Panc1 (cell line): ENCODE measurements around the gene MACROD2. TPM values are rescaled to one million over a fixed set of nuclear protein-coding genes. Genes with fewer than 3 reads are reported as not detected.

ENCODE experiments used
- ATAC-seq: fragments of 200-7000 bp; cut with Tn5 transposase; 2 replicates; pipeline ENCODE4 v1.9.1; 2020; ENCODE audit warnings: mild to moderate bottlenecking, moderate library complexity
- BruUV-seq: library from RNA; stranded (reverse); fragments of 400-500 nt; replicated peaks from 2 replicates; lab custom pipeline; 2021; lab: Mats Ljungman, UMichigan
- CTCF ChIA-PET: fragments of 300-600 bp; sonication (Branson Sonifier 250); formaldehyde crosslinking; loops from one replicate; lab custom pipeline; 2022; ENCODE audit warnings: antibody characterized with exemption; lab: Charles Lee
- POLR2A ChIA-PET: fragments of 300-600 bp; sonication (Branson Sonifier 250); formaldehyde crosslinking; loops from one replicate; lab custom pipeline; 2022; ENCODE audit warnings: antibody characterized with exemption; lab: Charles Lee
- DNase-seq: peaks from one replicate; pipeline ENCODE4 v3.0.0-alpha.2; 2010; ENCODE audit warnings: low read depth, low spot score
- H3K27ac ChIP-seq: 2 replicates; pipeline ENCODE4 v1.5.1; 2011; ENCODE audit warnings: mild to moderate bottlenecking, low read length, inconsistent platforms
- H3K27me3 ChIP-seq: fragments of 200-500 bp; sonication (Bioruptor generic); 2 replicates; pipeline ENCODE4 v1.6.0; 2014; ENCODE audit warnings: low read length, inconsistent platforms; ENCODE audit not compliant: control insufficient read depth, insufficient read depth
- H3K36me3 ChIP-seq: fragments of 200-500 bp; sonication (Bioruptor generic); 2 replicates; pipeline ENCODE4 v1.5.1; 2014; ENCODE audit warnings: inconsistent platforms, mild to moderate bottlenecking, low read length, moderate library complexity; ENCODE audit not compliant: control insufficient read depth, insufficient read depth
- H3K4me1 ChIP-seq: 2 replicates; pipeline ENCODE4 v1.5.1; 2011; ENCODE audit warnings: inconsistent platforms, mild to moderate bottlenecking, low read length, moderate library complexity; ENCODE audit not compliant: control insufficient read depth, insufficient read depth
- H3K4me3 ChIP-seq, 2 experiments: 2 replicates each; pipeline ENCODE4 v1.5.1; 2011 to 2012; ENCODE audit warnings: low read depth in 2 of 2, low read length in 2 of 2, mild to moderate bottlenecking in 2 of 2, inconsistent platforms in 1 of 2, moderate library complexity in 1 of 2
- H3K9me3 ChIP-seq: fragments of 200-500 bp; sonication (Bioruptor generic); 2 replicates; pipeline ENCODE4 v1.5.1; 2014; ENCODE audit warnings: low read depth, mild to moderate bottlenecking, inconsistent platforms, low read length, moderate library complexity; ENCODE audit not compliant: control insufficient read depth, insufficient read depth
- CTCF ChIP-seq: fragments of 450-650 bp; IDR thresholded peaks from 2 replicates; pipeline ENCODE4 v1.5.1; 2017; ENCODE audit warnings: mild to moderate bottlenecking
- POLR2AphosphoS5 ChIP-seq: IDR thresholded peaks from 2 replicates; pipeline ENCODE4 v1.6.1; 2012; ENCODE audit warnings: mild to moderate bottlenecking, low read depth, low read length, moderate library complexity
- REST ChIP-seq, 2 experiments: IDR thresholded peaks; 2 replicates each; pipeline ENCODE4 v1.6.1; 2011 to 2012; ENCODE audit warnings: low read depth in 2 of 2, control low read depth in 1 of 2, low read length in 1 of 2, mild to moderate bottlenecking in 1 of 2, moderate library complexity in 1 of 2; ENCODE audit not compliant: insufficient read depth in 1 of 2
- SIN3A ChIP-seq: IDR thresholded peaks from 2 replicates; pipeline ENCODE4 v1.6.1; 2012; ENCODE audit warnings: low read depth, mild to moderate bottlenecking, low read length, moderate library complexity, borderline replicate concordance; ENCODE audit not compliant: insufficient read depth
- TCF7L2 ChIP-seq: IDR thresholded peaks from 2 replicates; pipeline ENCODE4 v1.6.1; 2011; ENCODE audit warnings: mild to moderate bottlenecking, low read depth, low read length, inconsistent platforms
- in situ Hi-C: cut with HindIII; loops from 2 replicates; pipeline ENCODE4 v1.10.0; 2016; ENCODE audit warnings: low sequenced_read_pairs, low pct_unique_long_range_greater_than_20kb
- intact Hi-C: fragments of 100-400 bp; cut with micrococcal nuclease; formaldehyde crosslinking; loops from one replicate; pipeline ENCODE4 v1.10.0; 2022; ENCODE audit not compliant: unreplicated experiment
- total RNA-seq: library from RNA; stranded (reverse); gene quantifications from one replicate; pipeline ENCODE4 v1.2.1, GENCODE V29; 2021; ENCODE audit not compliant: unreplicated experiment

The MACROD2 gene
- total RNA-seq, 1 experiment from 2014 or later, result 1.2 TPM

GRCh38 chr20:15547119-15547518, 1551.8 kb downstream of the MACROD2 start:
- no TSS peak for BruUV-seq
- TF ChIP-seq CTCF (no peak), SIN3A (no peak), TCF7L2 (no peak), POLR2AphosphoS5 (no peak), REST (IDR thresholded peaks at IDR 0.05; ENCODE audit: insufficient read depth in 1 of 2, low read depth in 2 of 2, low read length in 1 of 2) (no peak)
- ATAC-seq, result no peak
- Histone ChIP-seq H3K36me3 (no peaks in the 10 kb centered on the region), H3K9me3 (peaks cover 3% of the 10 kb centered on the region; the same call in 1 of the 2 replicates), H3K4me3 (no peak overlapping the region), H3K4me1 (no peaks in the 10 kb centered on the region), H3K27ac (no peak overlapping the region), H3K27me3 (no peaks in the 10 kb centered on the region)
- POLR2A ChIA-PET, result no interaction called here
- no peak for DNase-seq
- in situ Hi-C loops, result no loop called here
- intact Hi-C loops, result no loop called here
- CTCF ChIA-PET, result no interaction called here

- in situ Hi-C loops, result no loop called here
- ChIA-PET CTCF (no interaction called here), POLR2A (no interaction called here)
- BruUV-seq, result no TSS peak
- no peaks in the 10 kb centered on the region for H3K36me3 ChIP-seq
- DNase-seq, result no peak
- no peaks in the 10 kb centered on the region for H3K27me3 ChIP-seq
- no peaks in the 10 kb centered on the region for H3K4me1 ChIP-seq
- ATAC-seq, result no peak
- TF ChIP-seq SIN3A (no peak), REST (IDR thresholded peaks at IDR 0.05; ENCODE audit: insufficient read depth in 1 of 2, low read depth in 2 of 2, low read length in 1 of 2) (no peak), POLR2AphosphoS5 (no peak), CTCF (no peak), TCF7L2 (no peak)
- no peak overlapping the region for H3K4me3 ChIP-seq
- H3K9me3 ChIP-seq, result peaks cover 12% of the 10 kb centered on the region; the same call in 1 of the 2 replicates
- no peak overlapping the region for H3K27ac ChIP-seq
- intact Hi-C loops, result no loop called here
These were observed 1555.0 kb downstream of the MACROD2 start for GRCh38 chr20:15550116-15550870.
